HG03571 (cell line): ENCODE measurements around the gene IDE.

Experiments
- ATAC-seq: cut with Tn5 transposase; IDR thresholded peaks from one replicate; pipeline ENCODE4 v1.9.1; 2021; ENCODE audit not compliant: unreplicated experiment

IDE gene

DNA sequence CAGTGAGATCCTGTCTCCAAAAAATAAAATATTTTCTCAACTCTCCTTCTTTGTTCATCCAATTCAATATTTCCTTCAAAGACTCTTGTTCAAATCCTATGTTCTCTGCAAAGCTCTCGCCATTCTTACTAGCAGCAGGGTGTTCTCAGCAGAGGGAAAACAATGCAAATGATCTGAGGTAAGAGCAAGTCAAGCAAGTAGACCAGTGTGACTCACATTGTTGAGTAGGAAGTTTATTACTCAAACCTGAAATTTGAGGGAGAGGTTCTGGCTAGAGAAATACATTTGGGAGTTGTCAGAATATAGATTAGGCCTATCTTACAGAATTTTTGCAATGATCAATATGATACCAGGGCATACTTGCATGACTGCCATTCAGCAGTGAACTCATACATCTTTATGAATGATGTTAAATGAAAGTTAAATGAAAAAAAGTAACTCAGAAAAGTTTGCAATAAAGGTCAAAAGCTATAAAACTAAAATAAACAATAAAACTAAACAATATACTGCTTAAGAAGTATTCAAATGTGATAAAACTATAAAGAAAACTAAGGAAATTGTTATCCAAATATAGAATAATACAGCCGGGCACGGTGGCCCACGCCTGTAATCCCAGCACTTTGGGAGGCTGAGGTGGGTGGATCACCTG is 5.8 kb downstream of the IDE start:
- ATAC-seq, result no peak

DNA sequence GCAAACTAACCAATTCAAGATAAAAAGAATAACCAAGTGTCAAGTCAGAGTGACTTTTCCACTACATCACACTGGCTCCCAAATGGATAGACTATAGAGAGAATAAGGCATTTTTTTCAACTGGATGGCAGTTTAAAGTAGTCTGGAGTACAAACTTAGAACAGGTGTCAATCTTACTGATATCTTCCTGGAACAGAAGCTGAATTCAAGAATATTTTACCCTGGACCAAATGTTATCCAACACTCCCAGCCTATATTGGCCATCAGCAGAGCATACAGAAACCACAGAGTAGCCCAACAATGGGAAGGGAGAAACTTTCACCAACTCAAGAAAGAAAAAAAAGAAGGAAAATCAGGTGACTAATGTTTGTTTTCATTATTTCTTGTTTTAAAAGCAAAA is 11.5 kb downstream of the IDE start:
- ATAC-seq, result no peak

DNA sequence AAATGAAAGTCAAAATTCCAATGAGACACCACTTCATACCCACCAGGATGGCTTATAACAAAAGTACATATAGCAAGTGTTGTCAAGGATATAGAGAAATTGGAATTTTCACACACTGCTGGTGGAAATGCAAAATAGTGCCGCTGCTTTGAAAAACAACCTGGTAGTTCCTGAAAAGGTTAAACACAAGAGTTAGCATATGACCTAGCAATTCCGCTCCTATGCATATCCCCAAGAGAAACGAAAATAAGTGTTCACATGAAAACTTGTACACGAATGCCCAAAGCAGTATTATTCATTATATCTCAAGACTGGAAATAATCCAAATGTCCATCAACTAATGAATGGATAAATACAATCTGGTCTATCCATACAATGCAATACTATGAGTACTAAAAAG is 14.8 kb downstream of the IDE start:
- no peak for ATAC-seq

DNA sequence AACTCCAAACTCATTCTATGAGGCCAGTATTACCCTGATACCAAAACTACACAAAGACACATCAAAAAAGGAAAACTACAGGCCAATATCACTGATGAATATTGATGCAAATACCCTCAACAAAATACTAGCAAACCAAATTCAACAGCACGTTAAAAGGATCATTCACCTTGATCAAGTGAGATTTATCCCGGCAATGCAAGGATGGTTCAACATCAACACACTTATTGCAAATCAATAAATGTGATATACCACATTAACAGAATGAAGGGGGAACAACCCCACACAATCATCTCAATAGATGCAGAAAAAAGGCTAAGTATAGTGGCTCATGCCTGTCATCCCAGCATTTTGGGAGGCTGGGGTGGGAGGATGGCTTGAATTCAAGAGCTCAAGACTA is 19.9 kb downstream of the IDE start:
- no peak for ATAC-seq

- no peak for ATAC-seq
Measured at GRCh38 chr10:92552310-92552709, 21.6 kb downstream of the IDE start.

- no peak for ATAC-seq
Measured at GRCh38 chr10:92550924-92551323, 23.0 kb downstream of the IDE start.

DNA sequence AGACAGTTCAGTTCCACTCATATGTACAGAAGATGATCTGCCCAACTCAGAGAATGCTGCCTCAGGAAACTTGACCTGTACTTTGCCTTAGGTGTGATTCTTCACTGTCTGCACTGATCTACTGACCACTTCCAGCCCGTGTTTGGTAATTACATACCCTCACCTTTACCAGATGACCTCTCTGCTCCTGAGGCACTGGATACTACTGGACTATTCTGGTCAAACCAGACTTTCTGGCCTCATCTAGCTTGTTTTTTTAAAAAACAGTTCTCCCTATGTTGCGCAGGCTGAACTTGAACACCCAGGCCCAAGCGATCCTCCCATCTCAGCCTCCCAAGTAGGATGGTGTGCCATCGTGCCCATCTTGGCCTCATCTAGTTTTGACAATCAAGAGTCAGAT is 26.2 kb downstream of the IDE start:
- no peak for ATAC-seq

GRCh38 chr10:92545556-92545955 is 28.3 kb downstream of the IDE start:
- ATAC-seq, result no peak

GRCh38 chr10:92544296-92544695 is 29.6 kb downstream of the IDE start:
- no peak for ATAC-seq

- no peak for ATAC-seq
Measured at GRCh38 chr10:92542458-92542857, 31.4 kb downstream of the IDE start.

- ATAC-seq, result no peak
Measured at GRCh38 chr10:92541583-92541982, 32.3 kb downstream of the IDE start.

DNA sequence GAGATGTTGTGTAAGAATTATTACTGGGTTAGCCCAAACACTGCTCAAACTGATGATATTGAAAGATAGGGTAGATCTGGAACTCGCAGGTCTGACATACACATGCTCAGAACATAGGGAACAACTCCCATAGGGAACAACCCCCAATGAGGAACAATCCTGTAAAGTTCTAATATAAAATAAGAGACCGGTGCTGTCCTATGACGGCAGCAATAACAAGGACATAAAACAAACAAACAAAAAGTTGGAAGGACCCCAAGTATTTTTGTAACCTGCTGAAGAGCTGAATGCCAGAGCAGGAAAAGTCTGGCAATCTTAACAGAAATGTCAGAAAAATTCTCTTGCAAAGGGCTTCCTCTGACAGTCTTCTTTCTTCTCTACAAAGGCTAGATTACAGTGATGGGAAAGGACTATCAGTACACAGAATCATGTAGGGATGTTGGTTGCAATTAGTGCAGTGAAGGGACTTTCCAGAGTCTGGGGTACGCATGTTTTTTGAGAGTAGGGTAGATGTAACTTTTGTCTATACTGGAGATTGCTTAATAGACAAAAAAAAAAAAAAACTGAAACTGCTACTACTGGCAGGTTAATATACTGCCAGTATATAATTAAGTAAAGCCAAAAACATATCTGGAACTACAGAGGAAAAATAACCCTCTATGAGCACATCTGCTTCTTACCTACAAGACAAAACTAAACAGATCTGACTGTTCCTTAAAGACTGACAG is 35.5 kb downstream of the IDE start:
- no peak for ATAC-seq

GRCh38 chr10:92530891-92531535 is 42.9 kb downstream of the IDE start:
- no peak for ATAC-seq

DNA sequence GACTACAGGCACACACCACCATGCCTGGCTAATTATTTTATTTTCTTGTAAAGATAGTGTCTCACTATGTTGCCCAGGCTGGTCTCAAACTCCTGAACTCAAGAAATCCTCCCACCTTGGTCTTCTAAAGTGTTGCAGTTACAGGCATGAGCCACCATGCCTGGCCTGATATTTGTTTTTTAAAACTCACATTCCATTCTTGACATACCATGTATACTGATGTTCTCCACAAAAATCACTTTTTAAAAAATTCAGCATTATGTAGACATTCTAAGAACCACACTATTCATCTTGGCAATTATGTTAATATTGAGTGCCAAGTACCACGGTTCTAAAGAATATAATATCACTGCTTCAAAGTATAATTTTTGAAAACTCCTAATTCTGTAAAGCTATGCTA is 43.5 kb downstream of the IDE start:
- no peak for ATAC-seq

DNA sequence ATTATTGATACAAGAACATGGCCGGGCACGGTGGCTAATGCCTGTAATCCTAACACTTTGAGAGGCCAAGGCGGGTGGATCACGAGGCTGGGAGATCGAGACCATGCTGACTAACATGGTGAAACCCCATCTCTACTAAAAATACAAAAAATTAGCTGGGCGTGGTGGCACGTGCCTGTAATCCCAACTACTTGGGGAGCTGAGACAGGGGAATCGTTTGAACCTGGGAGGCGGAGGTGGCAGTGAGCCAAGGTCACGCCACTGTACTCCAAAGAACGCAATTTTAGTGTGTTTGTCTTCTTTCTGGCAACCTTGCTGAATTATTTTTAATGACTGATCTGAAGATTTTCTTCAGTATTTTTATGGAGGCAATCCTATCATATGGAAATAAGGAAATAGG is 46.2 kb downstream of the IDE start:
- ATAC-seq, result no peak

DNA sequence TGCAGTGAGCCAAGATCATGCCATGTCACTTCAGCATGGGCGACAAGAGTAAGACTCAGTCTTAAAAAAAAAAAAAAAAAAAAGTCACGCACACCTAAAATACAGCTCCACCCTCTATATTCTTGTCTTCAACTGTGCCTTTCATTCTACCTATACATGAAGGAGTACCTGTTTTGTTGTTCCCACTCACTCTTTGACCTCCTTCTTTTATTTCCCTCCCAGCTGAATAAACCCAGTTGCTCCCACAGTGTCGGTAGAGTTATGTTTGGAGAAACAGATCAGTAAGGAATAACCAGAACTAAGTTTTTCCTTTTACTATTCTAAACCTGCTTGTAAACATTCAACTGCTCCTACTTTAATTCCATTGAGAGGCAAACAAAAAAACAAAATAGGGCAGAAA is 50.3 kb downstream of the IDE start:
- ATAC-seq, result no peak

DNA sequence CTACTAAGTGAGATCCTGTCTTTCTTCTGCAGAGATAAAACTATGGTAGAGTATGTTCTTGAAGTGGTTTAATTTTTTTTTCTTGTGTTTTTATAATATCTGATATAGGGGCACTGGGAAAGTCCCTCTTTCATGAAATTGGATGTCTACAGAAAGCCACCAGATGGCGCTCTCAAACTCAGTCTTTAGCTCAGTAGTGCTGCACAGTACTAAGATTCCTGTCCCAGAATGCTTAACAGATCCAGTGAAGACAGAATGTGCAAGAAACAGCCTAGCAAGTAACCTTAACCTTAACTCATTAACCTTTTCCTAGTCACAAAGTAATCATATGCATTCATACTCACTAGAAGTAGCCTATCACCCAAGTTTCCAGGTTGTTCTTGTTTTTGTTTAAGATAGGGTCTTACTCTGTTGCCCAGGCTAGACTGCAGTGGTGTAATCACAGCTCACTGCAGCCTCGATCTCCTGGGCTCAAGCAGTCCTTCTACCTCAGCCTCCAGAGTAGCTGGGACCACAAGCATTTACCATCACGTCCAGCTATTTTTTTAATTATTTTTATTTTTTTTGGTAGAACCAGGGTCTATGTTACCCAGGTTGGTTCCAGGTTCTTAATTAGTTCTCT is 56.7 kb downstream of the IDE start:
- peak; percentile 71 for ATAC-seq

DNA sequence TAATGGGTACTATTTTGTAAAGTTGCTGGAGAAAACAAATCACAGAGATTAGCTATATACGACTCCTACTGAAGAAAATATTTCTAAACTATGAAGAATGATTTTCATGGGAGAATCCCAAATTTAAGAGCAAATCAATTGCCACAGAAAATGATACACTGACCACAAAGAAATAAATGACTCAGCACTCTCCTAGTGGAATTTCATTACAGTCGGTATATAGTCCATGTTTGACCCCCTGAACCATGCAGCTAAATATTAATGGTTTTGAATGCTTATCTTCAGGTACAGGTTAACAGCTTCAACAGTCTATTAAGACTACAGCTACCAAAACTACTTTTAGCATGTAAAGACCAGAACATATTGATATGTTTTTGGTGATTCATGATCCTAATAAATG is 65.0 kb downstream of the IDE start:
- ATAC-seq, result no peak

DNA sequence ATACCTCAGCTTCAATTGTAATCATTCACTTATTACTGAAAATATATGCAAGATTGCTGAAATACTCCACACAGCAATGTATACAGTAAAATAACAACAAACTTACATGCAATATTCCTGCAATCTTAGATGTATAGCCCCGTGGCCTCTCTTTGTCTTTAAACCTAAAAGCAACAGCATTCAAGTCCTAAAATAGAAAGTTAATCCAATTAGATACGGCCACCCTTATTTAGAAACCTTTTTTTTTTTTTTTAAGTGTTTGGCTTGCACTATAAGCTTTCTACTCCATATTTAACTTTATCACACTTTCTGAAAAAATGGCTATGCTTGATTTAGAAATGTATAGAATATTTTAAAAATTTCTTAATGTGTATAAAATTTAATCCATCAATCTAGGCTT is 67.6 kb downstream of the IDE start:
- no peak for ATAC-seq

DNA sequence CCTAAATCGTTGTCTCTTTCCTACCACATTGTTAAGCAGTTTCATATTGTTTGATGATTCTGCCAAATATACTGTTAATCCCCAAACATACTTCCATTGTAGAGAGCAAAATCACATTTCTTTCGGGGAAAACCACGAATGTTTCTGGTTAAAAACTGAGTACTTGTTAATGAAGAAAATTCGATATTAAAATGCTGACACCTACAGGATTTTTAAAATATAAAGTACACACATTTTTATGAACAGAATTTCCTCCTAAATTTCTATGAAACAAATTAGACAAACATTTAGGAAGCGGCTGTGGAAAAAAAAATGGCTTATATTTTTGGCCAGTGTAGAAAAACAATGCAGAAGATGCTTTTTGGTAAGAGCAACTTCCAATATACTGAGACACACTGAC is 68.8 kb downstream of the IDE start:
- no peak for ATAC-seq

DNA sequence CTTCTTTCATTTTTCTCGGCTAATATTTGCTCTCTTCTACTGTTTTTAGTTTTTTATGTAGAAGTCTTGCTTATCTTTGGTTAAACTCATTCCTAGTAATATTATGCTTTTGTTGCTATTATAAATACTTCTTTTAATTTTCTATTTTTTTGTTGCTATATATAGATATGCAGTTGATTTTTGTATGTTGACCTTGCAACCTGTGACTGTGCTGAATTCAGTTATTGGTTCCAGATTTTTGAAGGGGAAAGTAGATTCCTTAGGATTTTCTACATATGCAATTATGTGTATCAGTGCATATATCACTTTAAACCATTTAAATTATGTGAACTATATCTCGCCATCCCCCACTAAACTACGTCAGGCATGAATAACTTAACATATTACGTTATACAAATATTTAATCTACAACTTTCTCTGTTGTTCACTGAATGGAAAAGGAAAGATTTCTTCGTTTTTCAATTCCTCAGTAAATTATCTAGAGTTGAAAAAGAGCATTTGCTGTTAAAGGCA is 71.5 kb downstream of the IDE start:
- ATAC-seq, result no peak

- ATAC-seq, result no peak
Measured at GRCh38 chr10:92493362-92493761, 80.5 kb downstream of the IDE start.
